Astrocyte of the spinal cord (primary cell): ENCODE results near the gene IQGAP3.

ENCODE experiments used
- DNase-seq: peaks from one replicate; pipeline ENCODE4 v3.0.0; 2011; ENCODE audit warnings: low read depth, low spot score
- H3K4me3 ChIP-seq: 2 replicates; pipeline ENCODE4 v1.5.1; 2011; ENCODE audit warnings: low read depth, mild to moderate bottlenecking, low read length, moderate library complexity
- in situ Hi-C: cut with HindIII; loops from 2 replicates; pipeline ENCODE4 v1.10.0; 2017; ENCODE audit warnings: low sequenced_read_pairs
- TF ChIP-seq, protein P1 (sequence below): IDR thresholded peaks from 2 replicates; pipeline ENCODE4 v1.5.1; 2012; ENCODE audit warnings: low read depth, mild to moderate bottlenecking, low read length, inconsistent platforms

IQGAP3 gene

DNA sequence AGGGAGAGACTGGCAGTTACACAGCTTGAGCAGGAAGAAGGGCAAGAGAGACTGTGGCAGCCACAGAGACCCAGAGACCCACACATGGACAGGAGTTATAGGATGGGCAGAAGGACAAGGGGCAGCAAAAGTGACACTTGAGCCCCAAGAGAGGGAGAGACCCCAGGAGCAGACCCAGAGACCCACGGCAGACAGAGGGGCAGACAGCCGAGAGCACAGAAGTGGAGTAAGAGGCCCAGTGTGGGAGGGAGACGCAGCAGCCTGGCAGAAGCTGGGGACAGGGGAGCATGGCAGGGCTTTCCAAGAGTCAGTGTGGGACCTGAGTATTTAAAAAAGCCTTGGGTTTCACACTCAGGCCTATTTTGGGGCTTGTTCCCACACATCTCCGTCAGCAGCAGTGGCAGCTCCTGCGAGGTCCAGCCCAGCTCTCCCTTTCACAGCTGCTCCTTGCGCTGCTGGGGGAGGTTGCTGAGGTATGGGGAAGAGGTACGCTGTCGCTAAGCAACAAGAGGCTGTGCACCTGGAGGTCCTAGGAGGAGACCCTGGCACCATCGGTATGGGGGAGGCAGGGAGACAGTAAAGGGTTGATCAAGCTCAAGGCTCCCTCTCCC, 62.8 kb downstream of the IQGAP3 start:
- no peak for DNase-seq
- TF ChIP-seq, protein P1, sequence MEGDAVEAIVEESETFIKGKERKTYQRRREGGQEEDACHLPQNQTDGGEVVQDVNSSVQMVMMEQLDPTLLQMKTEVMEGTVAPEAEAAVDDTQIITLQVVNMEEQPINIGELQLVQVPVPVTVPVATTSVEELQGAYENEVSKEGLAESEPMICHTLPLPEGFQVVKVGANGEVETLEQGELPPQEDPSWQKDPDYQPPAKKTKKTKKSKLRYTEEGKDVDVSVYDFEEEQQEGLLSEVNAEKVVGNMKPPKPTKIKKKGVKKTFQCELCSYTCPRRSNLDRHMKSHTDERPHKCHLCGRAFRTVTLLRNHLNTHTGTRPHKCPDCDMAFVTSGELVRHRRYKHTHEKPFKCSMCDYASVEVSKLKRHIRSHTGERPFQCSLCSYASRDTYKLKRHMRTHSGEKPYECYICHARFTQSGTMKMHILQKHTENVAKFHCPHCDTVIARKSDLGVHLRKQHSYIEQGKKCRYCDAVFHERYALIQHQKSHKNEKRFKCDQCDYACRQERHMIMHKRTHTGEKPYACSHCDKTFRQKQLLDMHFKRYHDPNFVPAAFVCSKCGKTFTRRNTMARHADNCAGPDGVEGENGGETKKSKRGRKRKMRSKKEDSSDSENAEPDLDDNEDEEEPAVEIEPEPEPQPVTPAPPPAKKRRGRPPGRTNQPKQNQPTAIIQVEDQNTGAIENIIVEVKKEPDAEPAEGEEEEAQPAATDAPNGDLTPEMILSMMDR = no peak
- in situ Hi-C loops = no loop called here
- no peak overlapping the region for H3K4me3 ChIP-seq

DNA sequence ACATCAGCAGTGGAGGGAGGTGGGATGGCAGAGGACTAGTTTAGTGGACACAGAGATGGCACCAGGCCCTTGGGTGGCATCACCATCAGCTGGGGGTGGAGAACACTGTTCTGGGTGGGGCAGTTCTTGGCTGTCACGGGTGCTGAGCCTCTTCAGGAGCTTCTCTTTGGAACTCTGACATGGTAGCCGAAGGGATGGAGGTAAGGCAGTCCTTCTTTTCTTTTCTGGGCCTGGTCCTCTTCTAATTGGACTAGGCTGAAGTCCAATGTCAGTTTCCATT, 63.5 kb downstream of the IQGAP3 start:
- H3K4me3 ChIP-seq = no peak overlapping the region
- TF ChIP-seq, protein P1 = no peak
- in situ Hi-C loops = no loop called here

DNA sequence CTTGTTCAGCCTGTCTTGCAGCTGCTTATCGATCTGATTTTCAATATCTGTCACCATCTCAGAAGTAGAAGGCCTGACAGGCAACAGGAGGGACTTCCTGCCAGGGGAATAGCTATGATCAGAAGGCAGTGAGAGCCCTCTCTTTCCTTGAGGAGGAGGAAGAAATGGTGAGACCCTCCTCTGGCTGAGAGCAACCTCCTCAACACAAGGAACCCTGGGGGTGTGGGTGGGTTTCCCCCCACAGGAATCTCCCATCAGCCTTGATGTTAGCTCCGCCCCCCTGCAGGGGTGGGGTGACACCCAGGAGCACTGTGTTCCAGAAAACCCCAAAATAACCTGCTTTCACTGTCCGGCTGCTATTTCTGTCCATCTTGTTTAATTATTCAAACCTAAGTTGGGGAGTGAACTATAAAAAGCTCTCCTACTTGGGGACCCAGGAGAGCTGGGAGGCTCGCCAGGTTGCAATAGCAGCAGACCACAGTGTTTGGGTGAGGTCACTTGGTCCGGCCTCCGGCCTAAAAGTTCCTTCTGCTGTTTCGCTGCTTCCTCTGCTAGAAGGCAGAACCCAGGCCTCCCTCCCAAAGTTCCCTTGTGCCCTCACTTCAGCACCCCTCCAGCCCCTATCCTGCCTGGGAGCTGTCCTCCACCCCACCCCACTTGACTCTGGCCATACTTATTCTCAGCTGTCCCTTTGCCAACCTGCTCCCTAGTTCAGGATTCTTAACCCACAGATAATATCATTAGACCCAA, 64.0 kb downstream of the IQGAP3 start:
- TF ChIP-seq, protein P1 = no peak
- H3K4me3 ChIP-seq = no peak overlapping the region
- DNase-seq = peak; percentile 55
- in situ Hi-C loops = no loop called here

More for the DNA sequence above, 63.5 kb downstream of the IQGAP3 start:
- no peak for DNase-seq

DNA sequence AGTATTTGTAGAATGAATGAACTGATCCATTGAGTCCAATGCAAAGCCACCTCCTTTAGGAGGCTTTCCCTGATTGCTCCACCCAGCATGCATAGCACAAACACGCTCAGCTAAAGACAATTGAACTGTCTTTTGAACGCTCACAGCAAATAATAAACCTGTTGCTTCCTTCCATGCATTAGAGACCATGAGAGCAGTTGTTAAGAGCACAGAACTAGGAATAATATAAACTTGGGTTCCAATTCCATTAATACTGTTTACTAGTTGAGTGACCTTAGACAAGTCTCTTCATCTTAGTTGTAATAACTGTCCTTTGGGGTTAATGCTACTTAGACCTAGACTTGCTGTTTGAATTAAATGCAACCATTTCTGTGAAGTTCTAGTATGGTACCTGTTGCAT, 65.9 kb downstream of the IQGAP3 start:
- H3K4me3 ChIP-seq = no peak overlapping the region
- TF ChIP-seq, protein P1 = no peak
- in situ Hi-C loops = no loop called here
- no peak for DNase-seq

DNA sequence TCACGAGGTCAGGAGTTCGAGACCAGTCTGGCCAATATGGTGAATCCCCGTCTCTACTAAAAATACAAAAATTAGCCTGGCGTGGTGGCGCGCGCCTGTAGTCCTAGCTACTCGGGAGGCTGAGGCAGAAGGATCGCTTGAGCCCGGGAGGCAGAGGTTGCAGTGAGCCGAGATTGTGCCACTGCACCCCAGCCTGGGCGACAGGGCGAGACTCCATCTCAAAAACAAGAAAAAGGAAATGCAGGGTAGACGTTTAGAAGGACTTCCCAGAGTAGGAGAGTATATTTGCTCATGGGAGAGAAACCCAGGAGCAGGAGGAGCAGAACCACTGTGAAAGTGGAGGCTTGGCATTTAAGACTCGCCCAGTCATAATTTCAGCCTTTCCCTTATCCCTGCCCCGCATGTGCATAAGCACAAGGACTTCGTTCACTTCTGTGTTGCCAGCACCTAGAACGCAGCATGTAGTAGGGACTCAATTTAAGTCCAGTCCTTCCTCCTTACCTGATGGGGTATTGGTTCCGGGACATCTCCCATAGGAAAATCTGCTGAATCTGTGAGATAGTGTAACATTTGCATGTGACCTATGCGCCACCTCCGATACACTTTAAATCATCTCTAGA, 66.6 kb downstream of the IQGAP3 start:
- DNase-seq = no peak
- TF ChIP-seq, protein P1 = no peak
- no peak overlapping the region for H3K4me3 ChIP-seq
- in situ Hi-C loops = no loop called here

DNA sequence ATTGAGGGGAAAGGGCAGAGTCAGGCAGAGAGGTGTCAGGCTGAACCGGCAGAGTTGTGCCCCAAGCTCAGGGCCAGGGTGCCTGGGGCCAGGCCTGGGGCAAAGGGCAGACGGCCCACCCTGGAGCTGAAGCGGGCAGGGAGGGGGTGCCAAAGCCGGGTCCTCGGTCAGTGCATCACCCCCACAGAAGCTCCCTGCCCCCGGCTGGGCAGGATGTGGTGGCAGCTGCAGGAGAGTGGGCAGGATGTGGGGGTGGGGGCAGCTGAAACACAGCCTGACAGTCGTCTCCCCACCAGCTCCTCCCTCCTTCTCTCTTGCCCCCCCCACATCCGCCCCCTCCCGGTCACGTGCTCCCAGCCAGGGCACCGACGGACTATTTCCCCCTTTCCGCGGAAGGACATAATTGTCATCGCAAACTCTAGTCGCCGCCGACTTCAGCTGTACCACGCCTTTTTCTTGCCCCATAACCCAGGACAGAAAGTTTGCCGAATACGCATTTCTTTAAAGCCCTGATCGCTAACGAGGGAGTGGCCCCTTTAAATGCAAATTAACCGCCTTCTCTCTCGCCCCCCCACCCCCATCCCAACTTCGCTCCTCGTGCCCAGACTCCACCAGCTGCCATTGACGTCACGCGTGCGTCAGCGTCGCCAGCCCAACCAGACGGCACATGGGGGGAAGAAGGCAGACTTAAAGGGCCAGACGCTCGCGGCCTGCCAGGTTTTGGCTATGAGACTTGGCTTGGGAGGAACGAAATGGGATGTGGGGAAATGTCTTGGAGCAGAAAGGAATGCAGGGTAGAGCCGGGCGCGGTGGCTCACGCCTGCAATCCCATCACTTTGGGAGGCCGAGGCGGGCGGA, 67.3 kb downstream of the IQGAP3 start:
- in situ Hi-C loops = no loop called here
- TF ChIP-seq, protein P1 = no peak
- peak overlapping the region; percentile 28 for H3K4me3 ChIP-seq
- peak; percentile 100 for DNase-seq
